ENCODE data around the gene ARF6.
"Not testable (repeated sequence)": the region's sequence is repeated elsewhere in the genome, so short reads cannot be mapped to it uniquely, and the experiment has no call there.

Gene ARF6

DNA sequence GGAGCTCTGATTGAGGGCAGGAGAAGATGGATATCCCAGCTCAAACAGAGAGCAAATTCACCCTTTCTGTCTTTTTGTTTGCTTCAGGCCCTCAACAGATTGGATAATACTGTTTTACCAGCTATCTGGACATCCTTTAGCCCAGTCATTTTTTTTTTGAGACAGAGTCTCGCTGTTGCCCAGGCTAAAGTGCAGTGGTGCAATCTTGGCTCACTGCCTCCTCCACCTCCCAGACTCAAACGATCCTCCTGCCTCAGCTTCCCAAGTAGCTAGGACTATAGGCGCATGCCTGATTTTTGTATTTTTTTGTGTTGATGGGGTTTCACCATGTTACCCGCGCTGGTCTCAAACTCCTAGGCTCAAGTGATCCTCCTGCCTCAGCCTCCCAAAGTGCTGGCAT, 40.8 kb downstream of the ARF6 start:
- Histone ChIP-seq H3K9ac (ENCODE audit: low read length) (no peak overlapping the region), H3K79me2 (ENCODE audit: low read length) (no peaks in the 10 kb centered on the region), H3K27ac (ENCODE audit: low read length) (no peak overlapping the region), H3K36me3 (replicated peaks; ENCODE audit: low read depth, low read length) (no peaks in the 10 kb centered on the region), H3K9me3 (ENCODE audit: insufficient read depth, low read length) (no peaks in the 10 kb centered on the region), H3K4me3 (ENCODE audit: low read length) (no peak overlapping the region), H3K4me1 (ENCODE audit: low read length) (peaks cover 17% of the 10 kb centered on the region), H3K4me2 (ENCODE audit: low read length) (no peak overlapping the region), H4K20me1 (ENCODE audit: insufficient read depth, low read length) (no peaks in the 10 kb centered on the region), H2AFZ (ENCODE audit: low read depth, low read length) (no peak overlapping the region), H3K27me3 (ENCODE audit: low read depth, low read length) (no peaks in the 10 kb centered on the region)
- TF ChIP-seq, protein P1, sequence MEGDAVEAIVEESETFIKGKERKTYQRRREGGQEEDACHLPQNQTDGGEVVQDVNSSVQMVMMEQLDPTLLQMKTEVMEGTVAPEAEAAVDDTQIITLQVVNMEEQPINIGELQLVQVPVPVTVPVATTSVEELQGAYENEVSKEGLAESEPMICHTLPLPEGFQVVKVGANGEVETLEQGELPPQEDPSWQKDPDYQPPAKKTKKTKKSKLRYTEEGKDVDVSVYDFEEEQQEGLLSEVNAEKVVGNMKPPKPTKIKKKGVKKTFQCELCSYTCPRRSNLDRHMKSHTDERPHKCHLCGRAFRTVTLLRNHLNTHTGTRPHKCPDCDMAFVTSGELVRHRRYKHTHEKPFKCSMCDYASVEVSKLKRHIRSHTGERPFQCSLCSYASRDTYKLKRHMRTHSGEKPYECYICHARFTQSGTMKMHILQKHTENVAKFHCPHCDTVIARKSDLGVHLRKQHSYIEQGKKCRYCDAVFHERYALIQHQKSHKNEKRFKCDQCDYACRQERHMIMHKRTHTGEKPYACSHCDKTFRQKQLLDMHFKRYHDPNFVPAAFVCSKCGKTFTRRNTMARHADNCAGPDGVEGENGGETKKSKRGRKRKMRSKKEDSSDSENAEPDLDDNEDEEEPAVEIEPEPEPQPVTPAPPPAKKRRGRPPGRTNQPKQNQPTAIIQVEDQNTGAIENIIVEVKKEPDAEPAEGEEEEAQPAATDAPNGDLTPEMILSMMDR (IDR thresholded peaks at IDR 0.05; ENCODE audit: low read depth, low read length), result no peak
- TF ChIP-seq EZH2phosphoT487 (IDR thresholded peaks at IDR 0.05; ENCODE audit: low read depth), result no peak

DNA sequence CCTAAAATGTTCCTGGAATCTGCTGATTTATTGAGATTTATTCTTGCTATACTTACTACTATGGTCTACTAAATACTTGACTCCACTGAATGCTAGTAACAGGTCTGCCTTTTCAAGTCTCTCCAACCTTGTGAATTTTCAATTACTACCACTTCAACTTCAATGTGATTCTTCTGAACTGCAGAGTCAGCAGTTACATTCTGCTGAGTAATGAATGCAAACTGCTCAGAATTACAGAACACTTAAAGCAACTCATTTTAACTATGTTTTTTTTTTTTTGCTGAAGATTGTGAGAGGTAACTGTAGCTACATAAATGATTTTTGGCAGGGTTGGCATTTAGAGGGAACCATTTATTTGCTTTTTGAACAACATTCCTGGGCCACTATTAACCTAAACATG, 41.8 kb downstream of the ARF6 start:
- H3K4me1 ChIP-seq (ENCODE audit: low read length), result peaks cover 13% of the 10 kb centered on the region
- no peak overlapping the region for H3K4me3 ChIP-seq (ENCODE audit: low read length)
- no peaks in the 10 kb centered on the region for H3K36me3 ChIP-seq (replicated peaks; ENCODE audit: low read depth, low read length)
- H3K9ac ChIP-seq (ENCODE audit: low read length), result no peak overlapping the region
- TF ChIP-seq, protein P1 (IDR thresholded peaks at IDR 0.05; ENCODE audit: low read depth, low read length), result no peak
- no peak for TF ChIP-seq EZH2phosphoT487 (IDR thresholded peaks at IDR 0.05; ENCODE audit: low read depth)
- H3K9me3 ChIP-seq (ENCODE audit: insufficient read depth, low read length), result peaks cover under 1% of the 10 kb centered on the region; the same call in 1 of the 2 replicates
- H2AFZ ChIP-seq (ENCODE audit: low read depth, low read length), result no peak overlapping the region
- H4K20me1 ChIP-seq (ENCODE audit: insufficient read depth, low read length), result no peaks in the 10 kb centered on the region
- no peak overlapping the region for H3K4me2 ChIP-seq (ENCODE audit: low read length)
- H3K27ac ChIP-seq (ENCODE audit: low read length), result no peak overlapping the region
- no peaks in the 10 kb centered on the region for H3K27me3 ChIP-seq (ENCODE audit: low read depth, low read length)
- H3K79me2 ChIP-seq (ENCODE audit: low read length), result no peaks in the 10 kb centered on the region

DNA sequence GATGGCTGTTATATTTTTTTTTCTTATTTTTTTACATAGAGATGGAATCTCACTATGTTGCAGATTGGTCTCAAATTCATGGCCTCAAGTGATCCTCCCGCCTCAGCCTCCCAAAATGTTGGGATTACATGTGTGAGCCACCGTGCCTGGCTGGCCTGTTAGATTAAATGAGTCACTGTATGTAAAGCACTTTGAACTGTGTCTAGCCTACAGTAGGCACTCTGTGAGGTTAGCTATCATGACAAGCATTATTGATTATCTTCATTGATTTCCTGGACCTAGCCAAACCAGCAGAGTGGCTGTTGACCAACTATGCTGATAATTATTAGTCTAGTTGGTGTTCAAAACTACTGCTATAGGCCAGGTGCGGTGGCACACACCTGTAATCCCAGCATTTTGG, 42.6 kb downstream of the ARF6 start:
- no peak overlapping the region for H3K4me2 ChIP-seq (ENCODE audit: low read length)
- H3K27me3 ChIP-seq (ENCODE audit: low read depth, low read length), result no peaks in the 10 kb centered on the region
- H3K9ac ChIP-seq (ENCODE audit: low read length), result no peak overlapping the region
- no peak overlapping the region for H2AFZ ChIP-seq (ENCODE audit: low read depth, low read length)
- H3K4me1 ChIP-seq (ENCODE audit: low read length), result peaks cover 4% of the 10 kb centered on the region
- H3K27ac ChIP-seq (ENCODE audit: low read length), result no peak overlapping the region
- TF ChIP-seq EZH2phosphoT487 (IDR thresholded peaks at IDR 0.05; ENCODE audit: low read depth), result no peak
- TF ChIP-seq, protein P1 (IDR thresholded peaks at IDR 0.05; ENCODE audit: low read depth, low read length), result no peak
- peaks cover 5% of the 10 kb centered on the region; the same call in 1 of the 2 replicates for H3K9me3 ChIP-seq (ENCODE audit: insufficient read depth, low read length)
- no peak overlapping the region for H3K4me3 ChIP-seq (ENCODE audit: low read length)
- no peaks in the 10 kb centered on the region for H3K36me3 ChIP-seq (replicated peaks; ENCODE audit: low read depth, low read length)
- H3K79me2 ChIP-seq (ENCODE audit: low read length), result no peaks in the 10 kb centered on the region
- no peaks in the 10 kb centered on the region for H4K20me1 ChIP-seq (ENCODE audit: insufficient read depth, low read length)

DNA sequence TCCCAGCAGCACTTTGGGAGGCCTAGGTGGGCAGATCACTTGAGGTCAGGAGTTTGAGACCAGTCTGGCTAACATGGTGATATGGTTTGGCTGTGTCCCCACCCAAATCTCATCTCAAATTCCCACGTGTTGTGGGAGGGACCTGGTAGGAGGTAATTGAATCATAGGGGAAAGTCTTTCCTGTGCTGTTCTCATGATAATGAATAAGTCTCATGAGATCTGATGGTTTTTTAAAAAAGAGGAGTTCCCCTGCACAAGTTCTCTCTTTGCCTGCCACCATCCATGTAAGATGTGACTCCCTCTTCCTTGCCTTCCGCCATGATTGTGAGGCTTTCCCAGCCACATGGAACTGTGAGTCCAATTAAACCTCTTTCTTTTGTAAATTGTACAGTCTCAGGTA, 43.4 kb downstream of the ARF6 start:
- not testable (repeated sequence) for H3K79me2 ChIP-seq (ENCODE audit: low read length); H3K27ac ChIP-seq (ENCODE audit: low read length); H4K20me1 ChIP-seq (ENCODE audit: insufficient read depth, low read length); H3K4me1 ChIP-seq (ENCODE audit: low read length); H3K4me2 ChIP-seq (ENCODE audit: low read length); H2AFZ ChIP-seq (ENCODE audit: low read depth, low read length); H3K36me3 ChIP-seq (replicated peaks; ENCODE audit: low read depth, low read length); H3K27me3 ChIP-seq (ENCODE audit: low read depth, low read length); H3K9ac ChIP-seq (ENCODE audit: low read length); H3K4me3 ChIP-seq (ENCODE audit: low read length); H3K9me3 ChIP-seq (ENCODE audit: insufficient read depth, low read length)

DNA sequence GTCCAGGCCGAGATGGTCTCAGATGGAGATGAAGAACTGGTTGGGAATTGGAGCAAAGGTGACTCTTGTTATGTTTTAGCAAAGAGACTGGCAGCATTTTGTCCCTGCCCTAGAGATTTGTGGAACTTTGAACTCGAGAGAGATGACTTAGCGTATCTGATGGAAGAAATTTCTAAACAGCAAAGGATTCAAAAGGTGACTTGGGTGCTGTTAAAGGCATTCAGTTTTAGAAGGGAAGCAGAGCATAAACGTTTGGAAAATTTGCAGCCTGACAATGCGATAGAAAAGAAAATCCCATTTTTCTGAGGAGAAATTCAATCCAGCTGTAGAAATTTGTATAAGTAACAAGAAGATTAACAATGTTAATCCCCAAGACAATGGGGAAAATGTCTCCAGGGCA, 44.0 kb downstream of the ARF6 start:
- not testable (repeated sequence) for H3K27ac ChIP-seq (ENCODE audit: low read length); H3K4me1 ChIP-seq (ENCODE audit: low read length); H3K27me3 ChIP-seq (ENCODE audit: low read depth, low read length); H3K9me3 ChIP-seq (ENCODE audit: insufficient read depth, low read length); H3K4me3 ChIP-seq (ENCODE audit: low read length); H3K79me2 ChIP-seq (ENCODE audit: low read length); H3K36me3 ChIP-seq (replicated peaks; ENCODE audit: low read depth, low read length); H2AFZ ChIP-seq (ENCODE audit: low read depth, low read length); H3K9ac ChIP-seq (ENCODE audit: low read length); H3K4me2 ChIP-seq (ENCODE audit: low read length); H4K20me1 ChIP-seq (ENCODE audit: insufficient read depth, low read length)

DNA sequence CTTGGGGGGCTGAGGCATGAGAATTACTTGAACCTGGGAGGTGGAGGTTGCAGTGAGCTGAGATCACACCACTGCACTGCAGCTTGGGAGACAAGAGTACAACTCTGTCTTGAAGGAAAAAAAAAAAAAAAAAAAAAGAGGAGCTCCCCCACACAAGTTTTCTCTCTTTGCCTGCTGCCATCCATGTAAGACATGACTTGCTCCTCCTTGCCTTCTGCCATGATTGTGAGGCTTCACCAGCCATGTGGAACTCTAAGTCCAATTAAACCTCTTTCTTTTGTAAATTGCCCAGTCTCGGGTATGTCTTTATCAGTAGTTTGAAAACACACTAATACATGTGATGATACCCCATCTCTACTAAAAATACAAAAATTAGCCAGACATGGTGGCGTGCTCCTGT, 46.3 kb downstream of the ARF6 start:
- not testable (repeated sequence) for H3K4me3 ChIP-seq (ENCODE audit: low read length); H3K27ac ChIP-seq (ENCODE audit: low read length); H3K27me3 ChIP-seq (ENCODE audit: low read depth, low read length); H3K4me1 ChIP-seq (ENCODE audit: low read length); H3K79me2 ChIP-seq (ENCODE audit: low read length); H3K9ac ChIP-seq (ENCODE audit: low read length); H4K20me1 ChIP-seq (ENCODE audit: insufficient read depth, low read length); H3K4me2 ChIP-seq (ENCODE audit: low read length); H3K36me3 ChIP-seq (replicated peaks; ENCODE audit: low read depth, low read length); H3K9me3 ChIP-seq (ENCODE audit: insufficient read depth, low read length); H2AFZ ChIP-seq (ENCODE audit: low read depth, low read length)
